GM13977 (cell line): ENCODE measurements around the gene FOCAD.

Source experiments
- DNase-seq: peaks from one replicate; pipeline ENCODE4 v3.0.0; 2012; ENCODE audit warnings: low spot score
- CTCF ChIP-seq: IDR thresholded peaks from 2 replicates; pipeline ENCODE4 v1.5.1; 2012; ENCODE audit warnings: mild to moderate bottlenecking, control low read depth; ENCODE audit not compliant: insufficient read depth; ENCODE audit errors: extremely low read depth, missing control alignments
- in situ Hi-C: fragments of 300-500 bp; cut with MboI; formaldehyde crosslinking; loops from one replicate; pipeline ENCODE4 v1.12.0; 2022; ENCODE audit warnings: low sequenced_read_pairs, low pct_unique_long_range_greater_than_20kb, mixed read lengths, inconsistent platforms; ENCODE audit not compliant: unreplicated experiment

The FOCAD gene

GRCh38 chr9:21016701-21017491 is 332.8 kb downstream of the FOCAD start:
- TF ChIP-seq CTCF = no peak
- in situ Hi-C loops = no loop called here
- no peak for DNase-seq

DNA sequence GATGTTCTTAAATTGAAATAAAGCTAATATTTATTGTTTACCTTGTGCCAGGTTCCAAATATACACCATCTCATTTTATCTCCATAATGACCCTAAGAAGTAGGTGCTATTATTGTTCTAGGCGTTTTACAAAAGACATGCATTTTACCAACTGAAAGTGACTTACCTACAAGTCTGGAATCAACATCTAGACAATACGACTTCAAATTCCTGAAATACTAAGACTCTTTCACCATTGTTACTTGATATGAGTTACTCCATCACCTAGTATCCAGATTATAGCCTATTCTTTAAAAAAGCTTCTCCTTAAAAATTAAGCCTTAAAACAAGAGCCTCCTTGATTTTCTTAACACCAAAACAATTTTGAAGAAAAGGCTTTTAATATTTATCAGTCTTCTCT is 334.1 kb downstream of the FOCAD start:
- no peak for TF ChIP-seq CTCF
- DNase-seq = no peak
- in situ Hi-C loops = no loop called here

GRCh38 chr9:21023861-21024260 is 339.8 kb downstream of the FOCAD start:
- no peak for TF ChIP-seq CTCF
- DNase-seq = no peak
- in situ Hi-C loops = no loop called here

- DNase-seq = no peak
- in situ Hi-C loops = no loop called here
- TF ChIP-seq CTCF = no peak
Observed at GRCh38 chr9:21027295-21027694, 343.2 kb downstream of the FOCAD start.

DNA sequence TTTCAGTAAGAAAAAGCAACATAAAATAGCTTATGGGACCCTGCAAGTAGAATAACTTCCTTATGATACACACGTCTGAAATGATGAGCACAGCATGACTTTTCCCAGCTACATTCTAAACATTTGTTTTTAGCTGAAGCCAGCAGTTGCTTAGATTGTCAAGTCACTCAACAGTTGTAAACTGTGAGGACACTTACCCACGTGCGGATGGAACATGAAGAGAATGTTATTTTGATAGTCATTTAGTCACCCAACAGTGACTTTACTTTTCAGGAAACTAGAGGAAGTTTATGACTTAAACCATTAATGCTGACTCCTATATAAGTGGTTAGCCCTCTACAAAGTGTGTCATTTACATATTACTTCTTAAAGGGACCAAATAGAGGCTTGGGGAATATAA is 344.4 kb downstream of the FOCAD start:
- in situ Hi-C loops = no loop called here
- no peak for DNase-seq
- TF ChIP-seq CTCF = no peak

- in situ Hi-C loops = no loop called here
- no peak for TF ChIP-seq CTCF
- DNase-seq = no peak
Observed at GRCh38 chr9:21029661-21030060, 345.6 kb downstream of the FOCAD start.
